ENCODE data around the gene SERPINB1. TPM values are rescaled to one million over a fixed set of nuclear protein-coding genes. Genes with fewer than 3 reads are reported as not detected.

The SERPINB1 gene
- total and polyA plus RNA-seq, 10 of the 15 experiments (the other 5 are each of a cell fraction or from before 2014, with no cell fraction given), result 0.45 to 2.4 (median 0.83) TPM

GRCh38 chr6:2866171-2866846 lies 24.6 kb upstream of the SERPINB1 start (continued):
- 0 out of 2 replicates have a peak, but pooled peaks have one; percentile 25 for TF ChIP-seq ZNF592 (IDR thresholded peaks at IDR 0.05)
- 0 out of 2 replicates have a peak, but pooled peaks have one; percentile 34 for TF ChIP-seq ZSCAN29 (IDR thresholded peaks at IDR 0.05)
- TF ChIP-seq HDAC2 (IDR thresholded peaks at IDR 0.05), result no peak
- peak; percentile 75 for TF ChIP-seq JUNB (IDR thresholded peaks at IDR 0.05)
- peak; percentile 88 for TF ChIP-seq RELB (IDR thresholded peaks at IDR 0.05; ENCODE audit: low read depth)
- no peak for TF ChIP-seq BCLAF1 (IDR thresholded peaks at IDR 0.05)
- 0 out of 2 replicates have a peak, but pooled peaks have one; percentile 31 for TF ChIP-seq NKRF (conservative IDR thresholded peaks at IDR 0.05)
- peak; percentile 17; the same call in 1 of the 2 replicates for TF ChIP-seq SMC3 (IDR thresholded peaks at IDR 0.05; ENCODE audit: borderline replicate concordance, low read length)
- TF ChIP-seq E2F8 (IDR thresholded peaks at IDR 0.05; ENCODE audit: low read depth, partially characterized antibody), result no peak
- TF ChIP-seq SP1 (IDR thresholded peaks at IDR 0.05; ENCODE audit: low read depth, low read length), result peak; percentile 33
- TF ChIP-seq MYB (IDR thresholded peaks at IDR 0.05; ENCODE audit: borderline replicate concordance, low read depth, low read length), result no peak
- peak; percentile 87 for TF ChIP-seq MTA2 (IDR thresholded peaks at IDR 0.05; ENCODE audit: low read depth)
- peak; percentile 89; the same call in 1 of the 2 replicates for TF ChIP-seq DPF2 (IDR thresholded peaks at IDR 0.05)
- peak; percentile 53 for TF ChIP-seq RUNX3 (IDR thresholded peaks at IDR 0.05; ENCODE audit: low read length)
- TF ChIP-seq GATAD2B (conservative IDR thresholded peaks at IDR 0.05; ENCODE audit: low read depth), result peak; percentile 76; the same call in 1 of the 2 replicates
